K562 (cell line): Measurements from ENCODE around the gene SMNDC1. TPM values are rescaled to one million over a fixed set of nuclear protein-coding genes. Genes with fewer than 3 reads are reported as not detected.

Experiments used
- ATAC-seq: fragments of 200-7000 bp; cut with Tn5 transposase; 3 replicates; pipeline ENCODE4 v1.9.1; 2020; ENCODE audit warnings: moderate library complexity
- BruUV-seq: library from RNA; stranded (reverse); fragments of 400-500 nt; replicated peaks from 2 replicates; lab custom pipeline; 2021; lab: Mats Ljungman, UMichigan
- CTCF ChIA-PET: fragments of 300-600 bp; formaldehyde crosslinking; extraction: SDS; loops from one replicate; lab custom pipeline; 2021; ENCODE audit warnings: low intra/inter-chr PET ratio; lab: Yijun Ruan, JAX
- POLR2A ChIA-PET: fragments of 300-600, 350-650 bp; sonication (Branson Sonifier 250); formaldehyde crosslinking; extraction: SDS; loops from one replicate; lab custom pipeline; 2021; ENCODE audit warnings: antibody characterized with exemption, inconsistent platforms; lab: Yijun Ruan, JAX
- DNase-seq, 4 experiments: peaks; one replicate each; pipeline versions ENCODE4 v3.0.0 to v3.0.0-alpha.2; 2011 to 2018; ENCODE audit warnings: low spot score in 3 of 4, mixed read lengths in 3 of 4; ENCODE audit errors: extremely low read depth in 1 of 4
- FAIRE-seq: peaks from 2 replicates; lab custom pipeline; 2011; peaks lifted over from hg19 to GRCh38; lab: Jason Lieb, UNC
- H2AFZ ChIP-seq: 2 replicates; pipeline ENCODE4 v1.6.0; 2011; ENCODE audit warnings: low read depth, low read length, control low read depth, inconsistent platforms
- H3K27ac ChIP-seq: fragments of 200-600 bp; 3 replicates; pipeline ENCODE4 v1.8.0; 2011; ENCODE audit warnings: low read depth, mild to moderate bottlenecking, control low read depth, inconsistent platforms, low read length, moderate library complexity, mixed read lengths; ENCODE audit errors: extremely low read depth
- H3K27me3 ChIP-seq, 2 experiments: fragments of 300-600 bp in 1 of 2; 2 replicates in 1 of 2; 3 replicates in 1 of 2; pipeline versions ENCODE4 v1.6.0 to v1.8.0; 2011; ENCODE audit warnings: inconsistent platforms in 2 of 2, low read length in 2 of 2, mild to moderate bottlenecking in 1 of 2, mixed read lengths in 1 of 2, moderate library complexity in 1 of 2; ENCODE audit not compliant: control insufficient read depth in 2 of 2, insufficient read depth in 2 of 2
- H3K36me3 ChIP-seq: fragments of 300-600 bp; 3 replicates; pipeline ENCODE4 v1.8.0; 2011; ENCODE audit warnings: mild to moderate bottlenecking, low read length, inconsistent platforms; ENCODE audit not compliant: control insufficient read depth, insufficient read depth
- H3K4me1 ChIP-seq, 2 experiments: fragments of 200-600 bp in 1 of 2; replicated peaks in 1 of 2; 2 replicates in 1 of 2; 3 replicates in 1 of 2; pipeline versions ENCODE4 v1.5.1 to v1.8.0; 2011; ENCODE audit warnings: inconsistent platforms in 2 of 2, low read length in 2 of 2, mild to moderate bottlenecking in 1 of 2, mixed read lengths in 1 of 2, moderate library complexity in 1 of 2; ENCODE audit not compliant: control insufficient read depth in 2 of 2, insufficient read depth in 2 of 2
- H3K4me2 ChIP-seq: 2 replicates; pipeline ENCODE4 v1.6.1; 2011; ENCODE audit warnings: low read length, control low read depth, inconsistent platforms, mixed read lengths; ENCODE audit not compliant: insufficient read depth
- H3K4me3 ChIP-seq: fragments of 200-600 bp; sonication (generic), shearing (Covaris generic); 2 replicates; pipeline ENCODE4 v1.5.1; 2016; ENCODE audit warnings: control low read depth, inconsistent platforms
- H3K79me2 ChIP-seq: fragments of 200-600 bp; 3 replicates; pipeline ENCODE4 v1.8.0; 2011; ENCODE audit warnings: low read length, inconsistent platforms; ENCODE audit not compliant: control insufficient read depth, insufficient read depth
- H3K9ac ChIP-seq, 2 experiments: 2 replicates each; pipeline versions ENCODE4 v1.6.0 to v1.6.1; 2011; ENCODE audit warnings: low read depth in 2 of 2, low read length in 2 of 2, control low read depth in 1 of 2, inconsistent platforms in 1 of 2, mild to moderate bottlenecking in 1 of 2, mixed read lengths in 1 of 2; ENCODE audit not compliant: insufficient read depth in 1 of 2
- H3K9me1 ChIP-seq: one replicate; pipeline ENCODE4 v1.6.0; 2011; ENCODE audit warnings: inconsistent platforms, mild to moderate bottlenecking, low read length, moderate library complexity; ENCODE audit not compliant: control insufficient read depth, insufficient read depth
- H3K9me3 ChIP-seq: replicated peaks from 2 replicates; pipeline ENCODE4 v1.5.1; 2011; ENCODE audit warnings: low read depth, low read length, inconsistent platforms; ENCODE audit not compliant: control insufficient read depth, insufficient read depth
- H4K20me1 ChIP-seq: replicated peaks from 2 replicates; pipeline ENCODE4 v1.6.1; 2011; ENCODE audit warnings: low read length, inconsistent platforms, mixed read lengths; ENCODE audit not compliant: control insufficient read depth, insufficient read depth
- GTF2E2 ChIP-seq: fragments of 200-800 bp; sonication (Bioruptor generic); IDR thresholded peaks from 2 replicates; pipeline ENCODE4 v1.6.1; 2016; ENCODE audit warnings: missing genetic modification characterization, missing compliant biosample characterization
- HDAC2 ChIP-seq: fragments of 450-650 bp; IDR thresholded peaks from 2 replicates; pipeline ENCODE4 v1.6.1; 2016; ENCODE audit warnings: mild to moderate bottlenecking
- JUN ChIP-seq, 2 experiments: sonication (generic) in 1 of 2; formaldehyde crosslinking in 1 of 2; IDR thresholded peaks; 2 replicates each; pipeline versions ENCODE4 v1.6.1 to v1.8.0; 2012 to 2022; ENCODE audit warnings: borderline replicate concordance in 2 of 2, mild to moderate bottlenecking in 2 of 2, improper control_type of control experiment in 1 of 2, low read depth in 1 of 2, low read length in 1 of 2, missing genetic modification reagents in 1 of 2
- LARP7 ChIP-seq: fragments of 450-650 bp; IDR thresholded peaks from 2 replicates; pipeline ENCODE4 v1.6.1; 2016
- MEIS2 ChIP-seq: fragments of 450-650 bp; IDR thresholded peaks from 2 replicates; pipeline ENCODE4 v1.6.1; 2014; ENCODE audit warnings: mild to moderate bottlenecking; ENCODE audit not compliant: partially characterized antibody
- RAD21 ChIP-seq, 2 experiments: fragments of 250-450 bp in 1 of 2; fragments of 450-650 bp in 1 of 2; sonication (Bioruptor Pico) in 1 of 2; formaldehyde crosslinking in 1 of 2; IDR thresholded peaks in 1 of 2; conservative IDR thresholded peaks in 1 of 2; 2 replicates each; pipeline versions ENCODE4 v1.4.0 to v1.8.0; 2020 to 2022; ENCODE audit warnings: mild to moderate bottlenecking in 2 of 2, moderate library complexity in 1 of 2
- SRF ChIP-seq, 2 experiments: fragments of 250-450, 450-650 bp in 1 of 2; sonication (Bioruptor Pico) in 1 of 2; sonication (generic) in 1 of 2; formaldehyde crosslinking; IDR thresholded peaks; 2 replicates each; pipeline versions ENCODE4 v1.5.0 to v1.5.1; 2020 to 2022; ENCODE audit warnings: mild to moderate bottlenecking in 1 of 2, missing genetic modification reagents in 1 of 2
- ZNF274 ChIP-seq: IDR thresholded peaks from 2 replicates; pipeline ENCODE4 v1.6.1; 2011; ENCODE audit warnings: low read depth, mild to moderate bottlenecking, low read length, moderate library complexity, borderline replicate concordance
- ZNF780A ChIP-seq: fragments of 250-450 bp; sonication (Bioruptor Pico); IDR thresholded peaks from 2 replicates; pipeline ENCODE4 v1.5.0; 2021; ENCODE audit warnings: mild to moderate bottlenecking
- WGBS: fragments of 100-300 bp; shearing (Covaris generic); methylation state at CpG from one replicate; pipeline ENCODE4 v1.1.6; 2016; ENCODE audit warnings: low coverage, mixed read lengths; ENCODE audit not compliant: insufficient coverage; ENCODE audit errors: missing lambda C conversion rate; 5-methylcytosine and 5-hydroxymethylcytosine counted together
- in situ Hi-C: fragments of 300-500 bp; cut with MboI; formaldehyde crosslinking; loops from 4 replicates; pipeline ENCODE4 v1.15.0; 2018; ENCODE audit warnings: inconsistent platforms, mixed read lengths
- intact Hi-C: fragments of 100-400 bp; cut with micrococcal nuclease; formaldehyde crosslinking; loops from 2 replicates; pipeline ENCODE4 v1.14.2; 2022
- polyA plus RNA-seq, 8 experiments: library from polyadenylated mRNA; depleted of rRNA in 4 of 8; stranded (reverse) in 5 of 8; unstranded in 3 of 8; fragments of >200 nt; fragmentation: Nextera tagmentation in 2 of 8; fragmentation: Illumina TruSeq in 1 of 8; extraction: Ambion mirVana in 2 of 8; extraction: Trizol in 1 of 8; gene quantifications; 2 replicates each; pipeline versions ENCODE4 v1.2.1 to v1.2.3, GENCODE V29; 2011 to 2014; ENCODE audit warnings: inconsistent platforms in 1 of 8, missing spikeins in 1 of 8
- total RNA-seq, 7 experiments: library from RNA; depleted of rRNA in 6 of 7; stranded (reverse); fragments of >200 nt in 6 of 7; fragmentation: Illumina TruSeq in 2 of 7; extraction: Trizol in 2 of 7; gene quantifications; 2 replicates each; pipeline versions ENCODE4 v1.2.1 to v1.2.3, GENCODE V29; 2011 to 2021; ENCODE audit warnings: low replicate concordance in 1 of 7
- TF ChIP-seq, protein P1 (sequence below), 2 experiments: IDR thresholded peaks in 1 of 2; conservative IDR thresholded peaks in 1 of 2; 2 replicates each; pipeline ENCODE4 v1.6.1; 2016; ENCODE audit warnings: low read depth in 2 of 2, mild to moderate bottlenecking in 1 of 2, missing compliant biosample characterization in 1 of 2, missing genetic modification characterization in 1 of 2, moderate library complexity in 1 of 2

Gene SMNDC1
- total and polyA plus RNA-seq, 9 of the 15 experiments (the other 6 are each of a cell fraction or from before 2014, with no cell fraction given): 6.8 to 35.8 (median 12.3) TPM

DNA sequence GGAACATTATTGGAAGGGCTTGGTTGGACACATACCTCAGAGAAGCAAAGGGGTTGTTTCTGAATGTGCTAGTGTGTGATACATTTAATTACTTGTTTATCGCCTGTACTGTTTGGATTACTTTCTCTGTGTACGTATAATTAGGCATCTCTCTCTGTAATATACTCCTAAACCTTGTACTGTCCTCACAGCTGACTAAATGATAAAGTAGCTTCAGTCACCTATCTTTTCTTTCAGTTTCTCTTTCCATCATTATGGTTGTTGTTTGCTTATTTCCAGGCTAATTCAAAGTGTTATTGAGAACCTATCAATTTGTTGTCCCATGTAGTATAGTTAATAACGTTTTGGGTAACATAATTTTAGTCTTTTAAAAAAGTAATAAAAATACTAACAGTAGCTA, 63.3 kb downstream of the SMNDC1 start:
- H3K36me3 ChIP-seq: peaks cover 20% of the 10 kb centered on the region; the same call in 2 of the 3 replicates
- intact Hi-C loops (loop anchor here (5.0 kb wide), 1 partner anchor 36 kb away; no protein-coding TSS in a partner anchor), in situ Hi-C loops (no loop called here)
- H3K27ac ChIP-seq: no peak overlapping the region
- POLR2A ChIA-PET: interaction anchor here (0.5 to 1.3 kb wide), 4 partner anchors 9 to 42 kb away, joined by 3 to 5 read pairs (median 3); no protein-coding TSS in a partner anchor
- peaks cover 52% of the 10 kb centered on the region for H3K79me2 ChIP-seq
- no peaks in the 10 kb centered on the region for H3K9me3 ChIP-seq
- peak; percentile 20 for TF ChIP-seq MEIS2
- TF ChIP-seq, protein P1, sequence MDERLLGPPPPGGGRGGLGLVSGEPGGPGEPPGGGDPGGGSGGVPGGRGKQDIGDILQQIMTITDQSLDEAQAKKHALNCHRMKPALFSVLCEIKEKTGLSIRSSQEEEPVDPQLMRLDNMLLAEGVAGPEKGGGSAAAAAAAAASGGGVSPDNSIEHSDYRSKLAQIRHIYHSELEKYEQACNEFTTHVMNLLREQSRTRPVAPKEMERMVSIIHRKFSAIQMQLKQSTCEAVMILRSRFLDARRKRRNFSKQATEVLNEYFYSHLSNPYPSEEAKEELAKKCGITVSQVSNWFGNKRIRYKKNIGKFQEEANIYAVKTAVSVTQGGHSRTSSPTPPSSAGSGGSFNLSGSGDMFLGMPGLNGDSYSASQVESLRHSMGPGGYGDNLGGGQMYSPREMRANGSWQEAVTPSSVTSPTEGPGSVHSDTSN (CRISPR knock-in tag; IDR thresholded peaks at IDR 0.05; ENCODE audit: low read depth): no peak
- TF ChIP-seq, protein P1 (tag; conservative IDR thresholded peaks at IDR 0.05; ENCODE audit: low read depth): 0 out of 2 replicates have a peak, but pooled peaks have one; percentile 29
- TF ChIP-seq ZNF274: no peak
- no peak for TF ChIP-seq LARP7
- TF ChIP-seq RAD21 (CRISPR knock-in tag; conservative IDR thresholded peaks at IDR 0.05 in 1 of 2, IDR thresholded peaks at IDR 0.05 in 1 of 2): no peak
- TF ChIP-seq SRF (CRISPR knock-in tag; IDR thresholded peaks at IDR 0.05): no peak
- no peak for TF ChIP-seq GTF2E2
- TF ChIP-seq HDAC2: no peak
- no peak for TF ChIP-seq ZNF780A (CRISPR knock-in tag)
- no peak for TF ChIP-seq JUN (IDR thresholded peaks at IDR 0.05; ENCODE audit: borderline replicate concordance, low read depth, low read length)
- TF ChIP-seq JUN (CRISPR knock-in tag; IDR thresholded peaks at IDR 0.05; ENCODE audit: borderline replicate concordance): no peak
- H2AFZ ChIP-seq: no peak overlapping the region
- H3K27me3 ChIP-seq: no peaks in the 10 kb centered on the region
- H3K9me1 ChIP-seq: no peaks in the 10 kb centered on the region
- no peak for DNase-seq
- H3K4me2 ChIP-seq: no peak overlapping the region
- CTCF ChIA-PET: no interaction called here
- no peak for FAIRE-seq
- 55% methylated on average over 3 of the region's 3 CpGs for WGBS
- H4K20me1 ChIP-seq: no peaks in the 10 kb centered on the region
- no peak overlapping the region for H3K4me3 ChIP-seq
- no peak overlapping the region for H3K9ac ChIP-seq
- BruUV-seq: no TSS peak
- H3K4me1 ChIP-seq: peaks cover 0 to 9% of the 10 kb centered on the region in 2 experiments; a peak in 2 of 5 replicates
- ATAC-seq: no peak; the same call in 2 of the 3 replicates

Other genes with a start within 250 kb of the SMNDC1 start
- 14.3 and 18.2 TPM in 2 replicates for gene MXI1, start 97.3 kb downstream of the SMNDC1 start, total RNA-seq (2014; rRNA removed)
- 14.8 and 21.2 TPM in 2 replicates for gene MXI1, start 97.3 kb downstream of the SMNDC1 start, total RNA-seq (2014; rRNA removed; fragmentation: Illumina TruSeq; extraction: Trizol)
- 8.0 and 9.1 TPM in 2 replicates for gene MXI1, start 97.3 kb downstream of the SMNDC1 start, total RNA-seq (2015; rRNA removed; fragmentation: Illumina TruSeq; extraction: Trizol)
- gene MXI1, start 97.3 kb downstream of the SMNDC1 start, total RNA-seq (2021): 16.4 and 17.8 TPM in 2 replicates
- gene MXI1, start 97.3 kb downstream of the SMNDC1 start, polyA plus RNA-seq (2011; rRNA removed): 23.7 and 24.4 TPM in 2 replicates
- gene MXI1, start 97.3 kb downstream of the SMNDC1 start, polyA plus RNA-seq (2014; fragmentation: Illumina TruSeq; extraction: Trizol): 13.7 and 17.6 TPM in 2 replicates
- gene MXI1, start 97.3 kb downstream of the SMNDC1 start, polyA plus RNA-seq (2014; fragmentation: Nextera tagmentation; extraction: Ambion mirVana): 10 to 100 TPM; 11.4 to 15.8 TPM
- gene MXI1, start 97.3 kb downstream of the SMNDC1 start, polyA plus RNA-seq (2014; rRNA removed): 12.9 and 13.4 TPM in 2 replicates
- gene DUSP5, start 193.0 kb upstream of the SMNDC1 start, total RNA-seq (2014; rRNA removed): 1.4 and 2.8 TPM in 2 replicates
- gene DUSP5, start 193.0 kb upstream of the SMNDC1 start, total RNA-seq (2014; rRNA removed; fragmentation: Illumina TruSeq; extraction: Trizol): 2.2 and 2.3 TPM in 2 replicates
- 2.0 and 2.4 TPM in 2 replicates for gene DUSP5, start 193.0 kb upstream of the SMNDC1 start, total RNA-seq (2015; rRNA removed; fragmentation: Illumina TruSeq; extraction: Trizol)
- gene DUSP5, start 193.0 kb upstream of the SMNDC1 start, total RNA-seq (2021): 3.4 and 3.5 TPM in 2 replicates
- gene DUSP5, start 193.0 kb upstream of the SMNDC1 start, polyA plus RNA-seq (2011; rRNA removed): 2.5 and 3.4 TPM in 2 replicates
- gene DUSP5, start 193.0 kb upstream of the SMNDC1 start, polyA plus RNA-seq (2014; fragmentation: Illumina TruSeq; extraction: Trizol): 2.4 TPM in 2 replicates
- under 1 TPM; 0.49 to 0.71 TPM for gene DUSP5, start 193.0 kb upstream of the SMNDC1 start, polyA plus RNA-seq (2014; fragmentation: Nextera tagmentation; extraction: Ambion mirVana)
- 1.5 and 1.9 TPM in 2 replicates for gene DUSP5, start 193.0 kb upstream of the SMNDC1 start, polyA plus RNA-seq (2014; rRNA removed)